K562 (cell line): ENCODE results near the gene RPTOR. TPM values are rescaled to one million over a fixed set of nuclear protein-coding genes. Genes with fewer than 3 reads are reported as not detected.

ENCODE experiments used
- ARID4B ChIP-seq: sonication (generic); formaldehyde crosslinking; IDR thresholded peaks from 2 replicates; pipeline ENCODE4 v1.8.0; 2022; ENCODE audit warnings: mild to moderate bottlenecking, missing genetic modification reagents
- BACH1 ChIP-seq: fragments of 200-800 bp; sonication (Bioruptor generic); IDR thresholded peaks from 2 replicates; pipeline ENCODE4 v1.6.1; 2016; ENCODE audit warnings: missing genetic modification characterization, missing compliant biosample characterization
- DPF2 ChIP-seq: fragments of 450-650 bp; IDR thresholded peaks from 2 replicates; pipeline ENCODE4 v1.6.1; 2016
- E2F6 ChIP-seq, 2 experiments: IDR thresholded peaks; 2 replicates each; pipeline ENCODE4 v1.6.1; 2011; ENCODE audit warnings: borderline replicate concordance in 1 of 2, control low read depth in 1 of 2, low read depth in 1 of 2, low read length in 1 of 2, mild to moderate bottlenecking in 1 of 2, mixed read lengths in 1 of 2, moderate library complexity in 1 of 2; ENCODE audit not compliant: insufficient read depth in 1 of 2, insufficient read length in 1 of 2, poor library complexity in 1 of 2, severe bottlenecking in 1 of 2; ENCODE audit errors: extremely low read depth in 1 of 2
- ESRRA ChIP-seq: fragments of 450-650 bp; IDR thresholded peaks from 2 replicates; pipeline ENCODE4 v1.6.1; 2014; ENCODE audit warnings: low read depth, mild to moderate bottlenecking, moderate library complexity, borderline replicate concordance
- KDM2B ChIP-seq: fragments of 250-450 bp; sonication (Bioruptor Pico); IDR thresholded peaks from 2 replicates; pipeline ENCODE4 v1.8.0; 2021; ENCODE audit warnings: mild to moderate bottlenecking, moderate library complexity
- MBD1 ChIP-seq: fragments of 250-450 bp; sonication (Bioruptor Pico); IDR thresholded peaks from 2 replicates; pipeline ENCODE4 v1.8.0; 2022; ENCODE audit warnings: inconsistent platforms
- NFE2L1 ChIP-seq: fragments of 450-650 bp; IDR thresholded peaks from 2 replicates; pipeline ENCODE4 v1.6.1; 2016; ENCODE audit warnings: missing genetic modification characterization, low read depth, mild to moderate bottlenecking, missing compliant biosample characterization, moderate library complexity, borderline replicate concordance
- NFXL1 ChIP-seq: fragments of 450-650 bp; formaldehyde crosslinking; IDR thresholded peaks from 2 replicates; pipeline ENCODE4 v1.4.0; 2021; ENCODE audit warnings: mild to moderate bottlenecking
- RAD21 ChIP-seq, 2 experiments: fragments of 250-450 bp in 1 of 2; fragments of 450-650 bp in 1 of 2; sonication (Bioruptor Pico) in 1 of 2; formaldehyde crosslinking in 1 of 2; IDR thresholded peaks in 1 of 2; conservative IDR thresholded peaks in 1 of 2; 2 replicates each; pipeline versions ENCODE4 v1.4.0 to v1.8.0; 2020 to 2022; ENCODE audit warnings: mild to moderate bottlenecking in 2 of 2, moderate library complexity in 1 of 2
- SMARCA4 ChIP-seq: fragments of 450-650 bp; IDR thresholded peaks from 2 replicates; pipeline ENCODE4 v1.6.1; 2016
- SMARCA5 ChIP-seq: fragments of 450-650 bp; IDR thresholded peaks from 2 replicates; pipeline ENCODE4 v1.6.1; 2016
- ZFP1 ChIP-seq: fragments of 450-650 bp; formaldehyde crosslinking; IDR thresholded peaks from 2 replicates; pipeline ENCODE4 v1.4.0; 2020; ENCODE audit warnings: mild to moderate bottlenecking, mixed read lengths
- ZFP36 ChIP-seq: fragments of 150-350 bp; IDR thresholded peaks from 2 replicates; pipeline ENCODE4 v1.6.1; 2018; ENCODE audit warnings: low read length, low read depth; ENCODE audit not compliant: partially characterized antibody
- ZFPM2 ChIP-seq: fragments of 250-450 bp; sonication (Bioruptor Pico); IDR thresholded peaks from 2 replicates; pipeline ENCODE4 v1.5.1; 2022; ENCODE audit warnings: mild to moderate bottlenecking
- ZHX1 ChIP-seq: fragments of 150-350 bp; conservative IDR thresholded peaks from 2 replicates; pipeline ENCODE4 v1.6.1; 2014; ENCODE audit warnings: low read length
- ZNF584 ChIP-seq: fragments of 200-800 bp; sonication (Bioruptor generic); IDR thresholded peaks from 2 replicates; pipeline ENCODE4 v1.6.1; 2016; ENCODE audit warnings: low read depth, mild to moderate bottlenecking, missing genetic modification characterization, missing compliant biosample characterization
- polyA plus RNA-seq, 8 experiments: library from polyadenylated mRNA; depleted of rRNA in 4 of 8; stranded (reverse) in 5 of 8; unstranded in 3 of 8; fragments of >200 nt; fragmentation: Nextera tagmentation in 2 of 8; fragmentation: Illumina TruSeq in 1 of 8; extraction: Ambion mirVana in 2 of 8; extraction: Trizol in 1 of 8; gene quantifications; 2 replicates each; pipeline versions ENCODE4 v1.2.1 to v1.2.3, GENCODE V29; 2011 to 2014; ENCODE audit warnings: inconsistent platforms in 1 of 8, missing spikeins in 1 of 8
- total RNA-seq, 7 experiments: library from RNA; depleted of rRNA in 6 of 7; stranded (reverse); fragments of >200 nt in 6 of 7; fragmentation: Illumina TruSeq in 2 of 7; extraction: Trizol in 2 of 7; gene quantifications; 2 replicates each; pipeline versions ENCODE4 v1.2.1 to v1.2.3, GENCODE V29; 2011 to 2021; ENCODE audit warnings: low replicate concordance in 1 of 7

Gene RPTOR
- total and polyA plus RNA-seq, 9 of the 15 experiments (the other 6 are each of a cell fraction or from before 2014, with no cell fraction given) = 0.24 to 54.1 (median 10.2) TPM

- TF ChIP-seq ZHX1 (no peak), SMARCA4 (peak; percentile 94), KDM2B (no peak), E2F6 (IDR thresholded peaks at IDR 0.05; ENCODE audit: borderline replicate concordance in 1 of 2, extremely low read depth in 1 of 2, insufficient read depth in 1 of 2, insufficient read length in 1 of 2, low read depth in 1 of 2, low read length in 1 of 2, poor library complexity in 1 of 2, severe bottlenecking in 1 of 2) (peak in 1 of 2 experiments; percentile 33), ZFP1 (no peak), SMARCA5 (0 out of 2 replicates have a peak, but pooled peaks have one; percentile 11), RAD21 (CRISPR knock-in tag; conservative IDR thresholded peaks at IDR 0.05 in 1 of 2, IDR thresholded peaks at IDR 0.05 in 1 of 2) (no peak), MBD1 (no peak), ZNF584 (CRISPR knock-in tag) (peak; percentile 82), ZFP36 (peak; percentile 4), NFE2L1 (tag) (peak; percentile 48; the same call in 1 of the 2 replicates), ZFPM2 (CRISPR knock-in tag) (no peak), DPF2 (peak; percentile 94), ESRRA (no peak), NFXL1 (no peak), ARID4B (CRISPR knock-in tag) (no peak), BACH1 (tag) (peak; percentile 80; the same call in 1 of the 2 replicates)
Measured at GRCh38 chr17:80791758-80792284, 247.2 kb downstream of the RPTOR start (continued).
